NCI-H2107 (cell line): ENCODE results near the gene GFER.
"Not testable (repeated sequence)": the region's sequence is repeated elsewhere in the genome, so short reads cannot be mapped to it uniquely, and the experiment has no call there.

ENCODE experiments used
- DNase-seq: peaks from one replicate; lab custom pipeline; 2025; lab: John Stamatoyannopoulos, UW

Gene GFER

GRCh38 chr16:1957434-1958142 lies 26.4 kb upstream of the GFER start:
- DNase-seq, result not testable (repeated sequence)

- not testable (repeated sequence) for DNase-seq
These were observed 25.9 kb upstream of the GFER start for GRCh38 chr16:1958143-1958491.

- DNase-seq, result no peak
These were observed 25.2 kb upstream of the GFER start for GRCh38 chr16:1958715-1959268.

GRCh38 chr16:1959269-1960039 lies 24.5 kb upstream of the GFER start, which contains the start of gene NDUFB10:
Gene NDUFB10 (plus strand): TSS chr16:1959538. CDS start chr16:1959625, 87 bp downstream.
- DNase-seq, result peak; percentile 68

- no peak for DNase-seq
These were observed 23.0 kb upstream of the GFER start for GRCh38 chr16:1960665-1961630.

- DNase-seq, result no peak
These were observed 22.3 kb upstream of the GFER start for GRCh38 chr16:1961651-1962067.

- not testable (repeated sequence) for DNase-seq
These were observed 21.5 kb upstream of the GFER start for GRCh38 chr16:1962161-1963153.

- DNase-seq, result no peak
These were observed 20.0 kb upstream of the GFER start for GRCh38 chr16:1963806-1964505.

- peak; percentile 98 for DNase-seq
These were observed 19.2 kb upstream of the GFER start, which contains the start of gene RPS2 for GRCh38 chr16:1964506-1965395. Gene RPS2 (minus strand): TSS chr16:1964826. CDS start chr16:1964625, 201 bp downstream.

- DNase-seq, result no peak
These were observed 18.5 kb upstream of the GFER start for GRCh38 chr16:1965396-1966001.

- no peak for DNase-seq
These were observed 17.5 kb upstream of the GFER start, which contains the start of gene RNF151 for GRCh38 chr16:1966460-1966859. Gene RNF151 (plus strand): TSS chr16:1966856. CDS start chr16:1966882, 26 bp downstream.

GRCh38 chr16:1968146-1968953 lies 15.6 kb upstream of the GFER start:
- DNase-seq, result no peak

- peak; percentile 87 for DNase-seq
These were observed 12.1 kb upstream of the GFER start, which contains the start of gene TBL3 for GRCh38 chr16:1971796-1972489. Gene TBL3 (plus strand): TSS chr16:1972053. CDS start chr16:1972165, 112 bp downstream.

GRCh38 chr16:1972490-1972877 lies 11.5 kb upstream of the GFER start:
- no peak for DNase-seq

- no peak for DNase-seq
These were observed 10.4 kb upstream of the GFER start for GRCh38 chr16:1973461-1974156.
